Measurements from ENCODE around the gene LUC7L3.
"Not testable (repeated sequence)": the region's sequence is repeated elsewhere in the genome, so short reads cannot be mapped to it uniquely, and the experiment has no call there.

LUC7L3 gene

GRCh38 chr17:50719144-50719923, at the start of gene LUC7L3:
TSS of gene LUC7L3 (plus strand) at chr17:50719603. CDS start at chr17:50719733, 130 bp downstream.
- DNase-seq = peak; percentile 92 to 97

GRCh38 chr17:50672071-50672470, 47.3 kb upstream of the LUC7L3 start:
- DNase-seq = no peak

GRCh38 chr17:50672831-50673551, 46.4 kb upstream of the LUC7L3 start:
- DNase-seq = no peak

GRCh38 chr17:50675190-50675589, 44.2 kb upstream of the LUC7L3 start:
- DNase-seq = no peak

- no peak for DNase-seq
These were observed 43.8 kb upstream of the LUC7L3 start for GRCh38 chr17:50675627-50676026.

GRCh38 chr17:50676065-50676975, 43.1 kb upstream of the LUC7L3 start:
- no peak for DNase-seq

GRCh38 chr17:50677851-50678375, 41.5 kb upstream of the LUC7L3 start:
- DNase-seq = no peak

GRCh38 chr17:50679008-50679544, 40.3 kb upstream of the LUC7L3 start:
- DNase-seq = no peak

- no peak for DNase-seq
These were observed 39.3 kb upstream of the LUC7L3 start for GRCh38 chr17:50680126-50680525.

GRCh38 chr17:50680543-50681262, 38.7 kb upstream of the LUC7L3 start:
- DNase-seq = not testable (repeated sequence)

GRCh38 chr17:50681263-50682200, 37.9 kb upstream of the LUC7L3 start:
- peak in 1 of 2 experiments; percentile 9 for DNase-seq

- no peak for DNase-seq
These were observed 37.0 kb upstream of the LUC7L3 start for GRCh38 chr17:50682441-50682840.

- DNase-seq = no peak
These were observed 36.5 kb upstream of the LUC7L3 start for GRCh38 chr17:50682938-50683337.

GRCh38 chr17:50683434-50684287, 35.7 kb upstream of the LUC7L3 start:
- DNase-seq = no peak

GRCh38 chr17:50684288-50684611, 35.2 kb upstream of the LUC7L3 start:
- DNase-seq = no peak

- DNase-seq = no peak
These were observed 34.6 kb upstream of the LUC7L3 start for GRCh38 chr17:50684612-50685333.

- no peak for DNase-seq
These were observed 34.1 kb upstream of the LUC7L3 start for GRCh38 chr17:50685334-50685665.

GRCh38 chr17:50685691-50686493, 33.5 kb upstream of the LUC7L3 start:
- DNase-seq = no peak

Data from NCI-H2081 (cell line).